ENCODE results near the gene SYNCRIP. TPM values are rescaled to one million over a fixed set of nuclear protein-coding genes. Genes with fewer than 3 reads are reported as not detected.

SYNCRIP gene
- polyA plus RNA-seq, 1 of the 3 experiments (the other 2 are of a cell fraction), result 15.9 TPM

DNA sequence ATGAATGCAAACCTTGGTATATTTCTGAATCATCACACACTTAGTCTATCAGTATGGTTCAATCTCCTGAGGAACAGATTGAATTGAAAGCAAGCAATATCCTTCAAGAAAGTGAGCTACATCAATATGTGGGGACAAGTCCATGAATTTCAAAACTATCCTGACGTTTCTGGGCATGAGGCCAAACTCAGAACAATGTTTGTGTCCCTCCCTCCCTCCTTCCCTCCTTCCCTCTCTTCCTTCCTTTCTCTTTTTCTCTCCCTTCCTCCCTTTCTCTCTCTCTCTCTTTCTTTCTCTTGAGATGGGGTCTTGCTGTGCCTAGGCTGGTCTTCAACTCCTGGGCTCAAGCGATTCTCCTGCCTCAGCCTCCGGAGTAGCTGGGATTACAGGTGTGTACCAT, 27.9 kb upstream of the SYNCRIP start (continued):
- TF ChIP-seq, protein P1, sequence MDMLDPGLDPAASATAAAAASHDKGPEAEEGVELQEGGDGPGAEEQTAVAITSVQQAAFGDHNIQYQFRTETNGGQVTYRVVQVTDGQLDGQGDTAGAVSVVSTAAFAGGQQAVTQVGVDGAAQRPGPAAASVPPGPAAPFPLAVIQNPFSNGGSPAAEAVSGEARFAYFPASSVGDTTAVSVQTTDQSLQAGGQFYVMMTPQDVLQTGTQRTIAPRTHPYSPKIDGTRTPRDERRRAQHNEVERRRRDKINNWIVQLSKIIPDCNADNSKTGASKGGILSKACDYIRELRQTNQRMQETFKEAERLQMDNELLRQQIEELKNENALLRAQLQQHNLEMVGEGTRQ (IDR thresholded peaks at IDR 0.05; ENCODE audit: borderline replicate concordance, low read depth, low read length), result no peak
- TF ChIP-seq RAD21 (IDR thresholded peaks at IDR 0.05; ENCODE audit: low read length) (no peak), MXI1 (IDR thresholded peaks at IDR 0.05; ENCODE audit: low read depth, low read length) (no peak), RFX5 (IDR thresholded peaks at IDR 0.05; ENCODE audit: low read length) (no peak), CHD2 (IDR thresholded peaks at IDR 0.05; ENCODE audit: low read length, partially characterized antibody) (no peak), MEF2A (IDR thresholded peaks at IDR 0.05; ENCODE audit: borderline replicate concordance, low read depth) (no peak), FOSL2 (IDR thresholded peaks at IDR 0.05; ENCODE audit: borderline replicate concordance, low read depth) (no peak)

GRCh38 chr6:85669735-85670194, 27.1 kb upstream of the SYNCRIP start:
- DNase-seq, result no peak

GRCh38 chr6:85662251-85662650, 19.6 kb upstream of the SYNCRIP start:
- no peak overlapping the region for H3K4me3 ChIP-seq (ENCODE audit: low read depth in 2 of 2, low read length in 1 of 2)
- no peak overlapping the region for H2AFZ ChIP-seq (ENCODE audit: low read depth)
- H3K9ac ChIP-seq, result no peak overlapping the region
- H3K9me3 ChIP-seq, result no peaks in the 10 kb centered on the region
- H3K27me3 ChIP-seq (ENCODE audit: insufficient read depth), result no peaks in the 10 kb centered on the region
- H3K79me2 ChIP-seq (ENCODE audit: insufficient read depth), result no peaks in the 10 kb centered on the region
- DNase-seq, result no peak
- H3K9me2 ChIP-seq, result no peaks in the 10 kb centered on the region
- H4K20me1 ChIP-seq (ENCODE audit: insufficient read depth), result no peaks in the 10 kb centered on the region
- ChIA-PET CTCF (no interaction called here), POLR2A (no interaction called here)
- H3F3A ChIP-seq (replicated peaks; ENCODE audit: insufficient read depth), result peaks cover 12% of the 10 kb centered on the region
- peaks cover 4 to 8% of the 10 kb centered on the region in 2 experiments; a peak in 2 of 4 replicates for H3K4me1 ChIP-seq (ENCODE audit: control insufficient read depth in 1 of 2, insufficient read depth in 2 of 2, low read depth in 1 of 2, low read length in 1 of 2)
- no peak overlapping the region for H3K4me2 ChIP-seq
- H3K27ac ChIP-seq (ENCODE audit: low read depth in 2 of 2, low read length in 1 of 2), result no peak overlapping the region
- no peaks in the 10 kb centered on the region for H3K36me3 ChIP-seq (replicated peaks in 1 of 2; ENCODE audit: control insufficient read depth in 1 of 2, insufficient read depth in 2 of 2, low read length in 1 of 2)
- TF ChIP-seq MXI1 (IDR thresholded peaks at IDR 0.05; ENCODE audit: low read depth, low read length) (no peak), FOSL2 (IDR thresholded peaks at IDR 0.05; ENCODE audit: borderline replicate concordance, low read depth) (no peak), REST (IDR thresholded peaks at IDR 0.05; ENCODE audit: low read depth, low read length) (no peak), SIN3A (IDR thresholded peaks at IDR 0.05; ENCODE audit: borderline replicate concordance, low read depth, low read length) (no peak), GATA2 (CRISPR knock-in tag; IDR thresholded peaks at IDR 0.05) (no peak), MEF2A (IDR thresholded peaks at IDR 0.05; ENCODE audit: borderline replicate concordance, low read depth) (no peak), IRF3 (IDR thresholded peaks at IDR 0.05; ENCODE audit: low read depth, low read length) (no peak), RCOR1 (IDR thresholded peaks at IDR 0.05; ENCODE audit: low read length) (no peak), NRF1 (IDR thresholded peaks at IDR 0.05; ENCODE audit: low read depth, low read length) (no peak), ELF1 (IDR thresholded peaks at IDR 0.05) (no peak), YY1 (IDR thresholded peaks at IDR 0.05; ENCODE audit: low read depth) (no peak), POLR2AphosphoS5 (IDR thresholded peaks at IDR 0.05; ENCODE audit: low read depth, low read length) (no peak)
- TF ChIP-seq, protein P2, sequence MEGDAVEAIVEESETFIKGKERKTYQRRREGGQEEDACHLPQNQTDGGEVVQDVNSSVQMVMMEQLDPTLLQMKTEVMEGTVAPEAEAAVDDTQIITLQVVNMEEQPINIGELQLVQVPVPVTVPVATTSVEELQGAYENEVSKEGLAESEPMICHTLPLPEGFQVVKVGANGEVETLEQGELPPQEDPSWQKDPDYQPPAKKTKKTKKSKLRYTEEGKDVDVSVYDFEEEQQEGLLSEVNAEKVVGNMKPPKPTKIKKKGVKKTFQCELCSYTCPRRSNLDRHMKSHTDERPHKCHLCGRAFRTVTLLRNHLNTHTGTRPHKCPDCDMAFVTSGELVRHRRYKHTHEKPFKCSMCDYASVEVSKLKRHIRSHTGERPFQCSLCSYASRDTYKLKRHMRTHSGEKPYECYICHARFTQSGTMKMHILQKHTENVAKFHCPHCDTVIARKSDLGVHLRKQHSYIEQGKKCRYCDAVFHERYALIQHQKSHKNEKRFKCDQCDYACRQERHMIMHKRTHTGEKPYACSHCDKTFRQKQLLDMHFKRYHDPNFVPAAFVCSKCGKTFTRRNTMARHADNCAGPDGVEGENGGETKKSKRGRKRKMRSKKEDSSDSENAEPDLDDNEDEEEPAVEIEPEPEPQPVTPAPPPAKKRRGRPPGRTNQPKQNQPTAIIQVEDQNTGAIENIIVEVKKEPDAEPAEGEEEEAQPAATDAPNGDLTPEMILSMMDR (IDR thresholded peaks at IDR 0.05), result no peak

More at GRCh38 chr6:85669735-85670194, 27.1 kb upstream of the SYNCRIP start:
- H3K4me3 ChIP-seq (ENCODE audit: low read depth in 2 of 2, low read length in 1 of 2), result no peak overlapping the region
- H3K4me1 ChIP-seq (ENCODE audit: control insufficient read depth in 1 of 2, insufficient read depth in 2 of 2, low read depth in 1 of 2, low read length in 1 of 2), result peaks cover 0 to 2% of the 10 kb centered on the region in 2 experiments; a peak in 2 of 4 replicates
- TF ChIP-seq RCOR1 (IDR thresholded peaks at IDR 0.05; ENCODE audit: low read length) (no peak), TCF12 (IDR thresholded peaks at IDR 0.05) (peak; percentile 24; the same call in 1 of the 2 replicates), FOSL2 (IDR thresholded peaks at IDR 0.05; ENCODE audit: borderline replicate concordance, low read depth) (peak; percentile 29; the same call in 1 of the 2 replicates)
- WGBS (ENCODE audit: low lambda C conversion rate), result 77% methylated on average over 4 of the region's 4 CpGs
- no peaks in the 10 kb centered on the region for H3K9me2 ChIP-seq
- no peak overlapping the region for H2AFZ ChIP-seq (ENCODE audit: low read depth)
- no peaks in the 10 kb centered on the region for H3K9me3 ChIP-seq
- no peak overlapping the region for H3K9ac ChIP-seq
- no peaks in the 10 kb centered on the region for H3K27me3 ChIP-seq (ENCODE audit: insufficient read depth)
- peaks cover 12 to 14% of the 10 kb centered on the region in 2 experiments for H3K36me3 ChIP-seq (replicated peaks in 1 of 2; ENCODE audit: control insufficient read depth in 1 of 2, insufficient read depth in 2 of 2, low read length in 1 of 2)
- ChIA-PET POLR2A (interaction anchor here (0.5 to 2.0 kb wide), 4 partner anchors 9 to 1267 kb away, joined by 3 to 20 read pairs (median 4); partner anchors contain the start of gene SYNCRIP), CTCF (interaction anchor here (0.6 kb wide), 1 partner anchor 1753 kb away, joined by 3 read pairs; no protein-coding TSS in a partner anchor)
- peaks cover 57% of the 10 kb centered on the region for H3F3A ChIP-seq (replicated peaks; ENCODE audit: insufficient read depth)
- peak overlapping the region; percentile 45 for H3K27ac ChIP-seq (ENCODE audit: low read depth in 2 of 2, low read length in 1 of 2)
- H3K4me2 ChIP-seq, result no peak overlapping the region
- peaks cover 22% of the 10 kb centered on the region for H3K79me2 ChIP-seq (ENCODE audit: insufficient read depth)
- H4K20me1 ChIP-seq (ENCODE audit: insufficient read depth), result peaks cover 10% of the 10 kb centered on the region

All from SK-N-SH (cell line).